ENCODE results near the gene SLC26A8. TPM values are rescaled to one million over a fixed set of nuclear protein-coding genes. Genes with fewer than 3 reads are reported as not detected.

The SLC26A8 gene
- total RNA-seq, 1 donor = under 0.01 TPM

- H3K4me2 ChIP-seq (ENCODE audit: insufficient read depth, low read length) = no peak overlapping the region
- no peaks in the 10 kb centered on the region for H3K36me3 ChIP-seq (ENCODE audit: insufficient read depth, low read length)
- H2AFZ ChIP-seq (ENCODE audit: low read length) = no peak overlapping the region
- H4K20me1 ChIP-seq (ENCODE audit: insufficient read depth, low read length) = no peaks in the 10 kb centered on the region
- TF ChIP-seq, protein P1, sequence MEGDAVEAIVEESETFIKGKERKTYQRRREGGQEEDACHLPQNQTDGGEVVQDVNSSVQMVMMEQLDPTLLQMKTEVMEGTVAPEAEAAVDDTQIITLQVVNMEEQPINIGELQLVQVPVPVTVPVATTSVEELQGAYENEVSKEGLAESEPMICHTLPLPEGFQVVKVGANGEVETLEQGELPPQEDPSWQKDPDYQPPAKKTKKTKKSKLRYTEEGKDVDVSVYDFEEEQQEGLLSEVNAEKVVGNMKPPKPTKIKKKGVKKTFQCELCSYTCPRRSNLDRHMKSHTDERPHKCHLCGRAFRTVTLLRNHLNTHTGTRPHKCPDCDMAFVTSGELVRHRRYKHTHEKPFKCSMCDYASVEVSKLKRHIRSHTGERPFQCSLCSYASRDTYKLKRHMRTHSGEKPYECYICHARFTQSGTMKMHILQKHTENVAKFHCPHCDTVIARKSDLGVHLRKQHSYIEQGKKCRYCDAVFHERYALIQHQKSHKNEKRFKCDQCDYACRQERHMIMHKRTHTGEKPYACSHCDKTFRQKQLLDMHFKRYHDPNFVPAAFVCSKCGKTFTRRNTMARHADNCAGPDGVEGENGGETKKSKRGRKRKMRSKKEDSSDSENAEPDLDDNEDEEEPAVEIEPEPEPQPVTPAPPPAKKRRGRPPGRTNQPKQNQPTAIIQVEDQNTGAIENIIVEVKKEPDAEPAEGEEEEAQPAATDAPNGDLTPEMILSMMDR (IDR thresholded peaks at IDR 0.05; ENCODE audit: extremely low read depth, low read depth, low read length) = no peak
- peaks cover 29% of the 10 kb centered on the region for H3K27me3 ChIP-seq (ENCODE audit: insufficient read depth, low read length)
- H3K79me2 ChIP-seq (ENCODE audit: insufficient read depth, low read length) = no peaks in the 10 kb centered on the region
- no peak for DNase-seq (ENCODE audit: insufficient read length, low spot score, missing footprints)
- H3K4me1 ChIP-seq (ENCODE audit: insufficient read depth, low read length) = peaks cover 4% of the 10 kb centered on the region
- no peak overlapping the region for H3K27ac ChIP-seq (ENCODE audit: low read depth, low read length)
- no peaks in the 10 kb centered on the region for H3K9me3 ChIP-seq (ENCODE audit: low read depth, low read length)
- H3K4me3 ChIP-seq (ENCODE audit: insufficient read depth, low read length) = no peak overlapping the region
Observed at GRCh38 chr6:35960187-35960586, 64.3 kb downstream of the SLC26A8 start.

GRCh38 chr6:35955970-35956369, 68.5 kb downstream of the SLC26A8 start:
- DNase-seq (ENCODE audit: insufficient read length, low spot score, missing footprints) = no peak
- H3K27ac ChIP-seq (ENCODE audit: low read depth, low read length) = no peak overlapping the region
- no peaks in the 10 kb centered on the region for H3K9me3 ChIP-seq (ENCODE audit: low read depth, low read length)
- no peak overlapping the region for H3K4me2 ChIP-seq (ENCODE audit: insufficient read depth, low read length)
- peaks cover 4% of the 10 kb centered on the region for H3K4me1 ChIP-seq (ENCODE audit: insufficient read depth, low read length)
- no peaks in the 10 kb centered on the region for H3K36me3 ChIP-seq (ENCODE audit: insufficient read depth, low read length)
- no peaks in the 10 kb centered on the region for H3K79me2 ChIP-seq (ENCODE audit: insufficient read depth, low read length)
- no peak overlapping the region for H2AFZ ChIP-seq (ENCODE audit: low read length)
- H4K20me1 ChIP-seq (ENCODE audit: insufficient read depth, low read length) = no peaks in the 10 kb centered on the region
- TF ChIP-seq, protein P1 (IDR thresholded peaks at IDR 0.05; ENCODE audit: extremely low read depth, low read depth, low read length) = peak; percentile 24
- H3K27me3 ChIP-seq (ENCODE audit: insufficient read depth, low read length) = peaks cover 21% of the 10 kb centered on the region
- no peak overlapping the region for H3K4me3 ChIP-seq (ENCODE audit: insufficient read depth, low read length)

DNA sequence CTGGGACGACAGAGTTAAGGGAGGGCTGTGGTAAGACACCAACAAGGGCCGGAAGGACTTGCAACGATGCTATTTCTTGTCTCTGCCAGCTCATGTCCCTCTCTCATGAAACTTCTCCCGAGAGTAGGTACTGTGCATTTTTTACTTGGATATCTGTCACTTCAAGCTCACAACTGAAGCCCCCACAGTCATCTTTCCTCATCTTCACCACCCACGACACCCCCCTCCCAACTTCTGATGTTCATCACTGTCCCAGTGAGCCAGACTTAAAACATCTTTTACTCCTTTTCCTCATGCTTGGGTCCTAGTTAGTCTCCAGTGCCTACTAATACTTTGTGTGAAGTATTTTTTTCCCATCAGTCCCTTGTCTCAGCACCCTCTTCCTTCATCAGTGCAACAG, 68.9 kb downstream of the SLC26A8 start:
- peak overlapping the region; percentile 5 for H2AFZ ChIP-seq (ENCODE audit: low read length)
- TF ChIP-seq, protein P1 (IDR thresholded peaks at IDR 0.05; ENCODE audit: extremely low read depth, low read depth, low read length) = no peak
- H3K79me2 ChIP-seq (ENCODE audit: insufficient read depth, low read length) = no peaks in the 10 kb centered on the region
- no peak for DNase-seq (ENCODE audit: insufficient read length, low spot score, missing footprints)
- H3K9me3 ChIP-seq (ENCODE audit: low read depth, low read length) = no peaks in the 10 kb centered on the region
- H4K20me1 ChIP-seq (ENCODE audit: insufficient read depth, low read length) = no peaks in the 10 kb centered on the region
- H3K4me1 ChIP-seq (ENCODE audit: insufficient read depth, low read length) = peaks cover 4% of the 10 kb centered on the region
- no peak overlapping the region for H3K4me3 ChIP-seq (ENCODE audit: insufficient read depth, low read length)
- no peaks in the 10 kb centered on the region for H3K36me3 ChIP-seq (ENCODE audit: insufficient read depth, low read length)
- peaks cover 17% of the 10 kb centered on the region for H3K27me3 ChIP-seq (ENCODE audit: insufficient read depth, low read length)
- H3K4me2 ChIP-seq (ENCODE audit: insufficient read depth, low read length) = peak overlapping the region; percentile 49
- H3K27ac ChIP-seq (ENCODE audit: low read depth, low read length) = no peak overlapping the region

DNA sequence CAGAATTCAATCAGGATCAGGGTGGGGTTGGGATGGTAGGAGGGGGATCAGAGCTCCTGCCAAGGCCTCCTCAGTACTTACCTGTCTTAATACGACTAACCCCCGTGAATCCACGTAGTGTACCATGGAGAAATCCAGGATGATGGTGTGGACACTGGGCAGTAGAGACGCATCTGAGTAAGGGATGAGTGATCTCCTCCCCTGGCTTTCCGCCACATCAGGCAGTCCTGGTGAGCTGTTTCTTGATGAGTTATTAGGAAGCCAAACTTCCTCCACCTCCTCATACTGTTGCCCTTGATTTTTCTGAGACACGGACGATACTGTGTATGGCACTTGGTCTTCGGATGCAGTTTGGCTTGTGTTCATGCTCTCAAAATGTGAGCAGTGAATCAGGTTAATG, 69.4 kb downstream of the SLC26A8 start:
- DNase-seq (ENCODE audit: insufficient read length, low spot score, missing footprints) = peak; percentile 56
- H2AFZ ChIP-seq (ENCODE audit: low read length) = peak overlapping the region; percentile 5

More for the DNA sequence above, 69.4 kb downstream of the SLC26A8 start:
- Histone ChIP-seq H3K4me3 (ENCODE audit: insufficient read depth, low read length) (no peak overlapping the region), H3K9me3 (ENCODE audit: low read depth, low read length) (no peaks in the 10 kb centered on the region), H4K20me1 (ENCODE audit: insufficient read depth, low read length) (no peaks in the 10 kb centered on the region), H3K4me1 (ENCODE audit: insufficient read depth, low read length) (peaks cover 4% of the 10 kb centered on the region), H3K27me3 (ENCODE audit: insufficient read depth, low read length) (peaks cover 17% of the 10 kb centered on the region), H3K79me2 (ENCODE audit: insufficient read depth, low read length) (no peaks in the 10 kb centered on the region), H3K27ac (ENCODE audit: low read depth, low read length) (no peak overlapping the region), H3K4me2 (ENCODE audit: insufficient read depth, low read length) (peak overlapping the region; percentile 49), H3K36me3 (ENCODE audit: insufficient read depth, low read length) (no peaks in the 10 kb centered on the region)
- TF ChIP-seq, protein P1 (IDR thresholded peaks at IDR 0.05; ENCODE audit: extremely low read depth, low read depth, low read length) = no peak

Measured in osteoblast (primary cell).